HCT116 (cell line): ENCODE results near the gene MYH7. TPM values are rescaled to one million over a fixed set of nuclear protein-coding genes. Genes with fewer than 3 reads are reported as not detected.

ENCODE experiments used
- ATAC-seq: fragments of 200-7000 bp; cut with Tn5 transposase; 2 replicates; pipeline ENCODE4 v1.9.1; 2020; ENCODE audit warnings: mild to moderate bottlenecking, moderate library complexity
- BruUV-seq: library from RNA; stranded (reverse); fragments of 400-500 nt; replicated peaks from 2 replicates; lab custom pipeline; 2021; lab: Mats Ljungman, UMichigan
- CTCF ChIA-PET: fragments of 300-600 bp; sonication (Branson Sonifier 250); formaldehyde crosslinking; loops from one replicate; lab custom pipeline; 2021; ENCODE audit warnings: antibody characterized with exemption; lab: Charles Lee
- POLR2A ChIA-PET: fragments of 300-600, 350-600 bp; sonication (Branson Sonifier 250); formaldehyde crosslinking; loops from one replicate; lab custom pipeline; 2021; ENCODE audit warnings: antibody characterized with exemption; lab: Charles Lee
- RAD21 ChIA-PET, 2 experiments: fragments of 300-600 bp; sonication (Branson Sonifier 250); formaldehyde crosslinking; loops; one replicate each; lab custom pipeline; 2023; ENCODE audit warnings: low total read pairs in 2 of 2; ENCODE audit not compliant: uncharacterized antibody in 2 of 2, unreplicated experiment in 2 of 2, low non-redundant PET in 1 of 2; lab: Charles Lee
- DNase-seq: peaks from one replicate; pipeline ENCODE4 v3.0.0-alpha.2; 2010; ENCODE audit warnings: low read depth, low spot score
- H2AFZ ChIP-seq: fragments of 200-600 bp; shearing (Covaris generic), sonication (generic); 2 replicates; pipeline ENCODE4 v1.6.1; 2017; ENCODE audit warnings: low read depth, mixed run types, mixed read lengths, antibody characterized with exemption, low read length; ENCODE audit not compliant: poor library complexity, severe bottlenecking
- H3K27ac ChIP-seq: 2 replicates; pipeline ENCODE4 v1.5.1; 2012; ENCODE audit warnings: low read depth, low read length
- H3K27me3 ChIP-seq: fragments of 200-600 bp; sonication (generic); 2 replicates; pipeline ENCODE4 v1.6.1; 2016; ENCODE audit warnings: mixed run types, low read length, mixed read lengths; ENCODE audit not compliant: insufficient read depth
- H3K36me3 ChIP-seq, 2 experiments: fragments of 200-500 bp in 1 of 2; fragments of 200-600 bp in 1 of 2; sonication (Bioruptor generic) in 1 of 2; sonication (generic) in 1 of 2; 2 replicates each; pipeline versions ENCODE4 v1.5.1 to v1.6.1; 2014 to 2016; ENCODE audit warnings: low read length in 2 of 2, inconsistent platforms in 1 of 2, mixed read lengths in 1 of 2, mixed run types in 1 of 2; ENCODE audit not compliant: insufficient read depth in 2 of 2, control insufficient read depth in 1 of 2
- H3K4me1 ChIP-seq, 2 experiments: fragments of 200-600 bp in 1 of 2; sonication (generic) in 1 of 2; 2 replicates each; pipeline versions ENCODE4 v1.5.1 to v1.6.1; 2012 to 2017; ENCODE audit warnings: low read length in 2 of 2, inconsistent platforms in 1 of 2, mild to moderate bottlenecking in 1 of 2, mixed read lengths in 1 of 2, mixed run types in 1 of 2, moderate library complexity in 1 of 2; ENCODE audit not compliant: insufficient read depth in 2 of 2, control insufficient read depth in 1 of 2
- H3K4me2 ChIP-seq: fragments of 200-600 bp; sonication (generic); 2 replicates; pipeline ENCODE4 v1.6.1; 2017; ENCODE audit warnings: mixed run types, low read length, mixed read lengths
- H3K4me3 ChIP-seq, 2 experiments: fragments of 200-600 bp in 1 of 2; sonication (generic) in 1 of 2; replicated peaks in 1 of 2; 2 replicates each; pipeline ENCODE4 v1.5.1; 2011 to 2016; ENCODE audit warnings: low read length in 2 of 2, control low read depth in 1 of 2, low read depth in 1 of 2, mild to moderate bottlenecking in 1 of 2, mixed read lengths in 1 of 2, mixed run types in 1 of 2
- H3K79me2 ChIP-seq: fragments of 200-600 bp; sonication (generic); 2 replicates; pipeline ENCODE4 v1.6.1; 2017; ENCODE audit warnings: mild to moderate bottlenecking, mixed run types, low read length, moderate library complexity, mixed read lengths; ENCODE audit not compliant: insufficient read depth
- H3K9ac ChIP-seq: fragments of 200-600 bp; sonication (generic); 2 replicates; pipeline ENCODE4 v1.6.1; 2016; ENCODE audit warnings: low read length, mixed read lengths
- H3K9me2 ChIP-seq: fragments of 200-600 bp; sonication (generic), shearing (Covaris generic); 2 replicates; pipeline ENCODE4 v1.6.1; 2017; ENCODE audit warnings: mixed run types, mild to moderate bottlenecking, moderate library complexity; ENCODE audit not compliant: insufficient read depth
- H3K9me3 ChIP-seq, 2 experiments: fragments of 200-500 bp in 1 of 2; fragments of 200-600 bp in 1 of 2; sonication (Bioruptor generic) in 1 of 2; sonication (generic) in 1 of 2; 2 replicates each; pipeline ENCODE4 v1.6.1; 2014 to 2017; ENCODE audit warnings: low read length in 2 of 2, mixed read lengths in 2 of 2, inconsistent platforms in 1 of 2, low read depth in 1 of 2, mild to moderate bottlenecking in 1 of 2, mixed run types in 1 of 2, moderate library complexity in 1 of 2; ENCODE audit not compliant: control insufficient read depth in 1 of 2, insufficient read depth in 1 of 2
- H4K20me1 ChIP-seq: fragments of 200-600 bp; sonication (generic), shearing (Covaris generic); 2 replicates; pipeline ENCODE4 v1.6.1; 2017; ENCODE audit warnings: mixed run types, mild to moderate bottlenecking, moderate library complexity; ENCODE audit not compliant: insufficient read depth
- CBX3 ChIP-seq: IDR thresholded peaks from 2 replicates; pipeline ENCODE4 v1.6.1; 2012; ENCODE audit warnings: low read depth
- ELF1 ChIP-seq: IDR thresholded peaks from 2 replicates; pipeline ENCODE4 v1.6.1; 2012; ENCODE audit warnings: low read depth, borderline replicate concordance
- POLR2AphosphoS5 ChIP-seq: IDR thresholded peaks from 2 replicates; pipeline ENCODE4 v1.6.1; 2011; ENCODE audit warnings: mild to moderate bottlenecking, low read depth, low read length, moderate library complexity
- SIN3A ChIP-seq: IDR thresholded peaks from 2 replicates; pipeline ENCODE4 v1.6.1; 2012; ENCODE audit warnings: low read depth
- SRF ChIP-seq: IDR thresholded peaks from 2 replicates; pipeline ENCODE4 v1.6.1; 2012; ENCODE audit warnings: low read depth
- TCF7L2 ChIP-seq: IDR thresholded peaks from 2 replicates; pipeline ENCODE4 v1.7.0; 2011; ENCODE audit warnings: borderline replicate concordance, inconsistent platforms; ENCODE audit not compliant: insufficient read depth, insufficient read length; ENCODE audit errors: extremely low read depth
- ZFX ChIP-seq: fragments of 450-650 bp; IDR thresholded peaks from 2 replicates; pipeline ENCODE4 v1.6.1; 2017
- ZNF274 ChIP-seq: fragments of 200-500 bp; sonication (Bioruptor generic); IDR thresholded peaks from 2 replicates; pipeline ENCODE4 v1.6.1; 2014; ENCODE audit warnings: mild to moderate bottlenecking, low read depth, low read length, inconsistent platforms
- intact Hi-C: fragments of 100-400 bp; cut with micrococcal nuclease; formaldehyde crosslinking; loops from 2 replicates; pipeline ENCODE4 v1.10.0; 2022
- total RNA-seq: library from RNA; stranded (reverse); gene quantifications from one replicate; pipeline ENCODE4 v1.2.1, GENCODE V29; 2021; ENCODE audit not compliant: unreplicated experiment
- TF ChIP-seq, protein P1 (sequence below), 3 experiments: fragments of 200-600 bp in 1 of 3; sonication (generic) in 1 of 3; IDR thresholded peaks in 2 of 3; conservative IDR thresholded peaks in 1 of 3; 2 replicates each; pipeline ENCODE4 v1.5.1; 2012 to 2017; ENCODE audit warnings: low read depth in 2 of 3, low read length in 2 of 3, antibody characterized with exemption in 1 of 3, borderline replicate concordance in 1 of 3, control low read depth in 1 of 3, mild to moderate bottlenecking in 1 of 3, mixed read lengths in 1 of 3, mixed run types in 1 of 3, moderate library complexity in 1 of 3; ENCODE audit not compliant: insufficient read depth in 1 of 3

Gene MYH7
- total RNA-seq, 1 experiment from 2014 or later, result not detected

DNA sequence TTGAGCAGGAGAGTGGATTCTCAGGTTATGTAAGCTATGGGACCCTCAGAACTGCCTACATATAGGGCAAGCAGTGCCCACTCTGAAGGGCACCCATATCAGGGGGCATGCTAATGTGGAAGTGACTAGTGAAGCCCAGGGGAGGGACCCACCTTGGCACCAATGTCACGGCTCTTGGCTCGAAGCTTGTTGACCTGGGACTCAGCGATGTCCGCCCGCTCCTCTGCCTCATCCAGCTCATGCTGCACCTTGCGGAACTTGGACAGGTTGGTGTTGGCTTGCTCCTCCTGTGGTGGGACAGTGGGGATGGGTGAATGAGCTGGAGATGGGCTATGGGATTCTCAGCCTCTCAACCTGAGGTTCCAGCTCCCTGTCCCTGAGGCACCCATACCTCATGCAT is 53.2 kb downstream of the MYH7 start:
- Histone ChIP-seq H3K4me1 (no peaks in the 10 kb centered on the region), H3K27me3 (0 out of 2 replicates have a peak, but pooled peaks cover 6% of the 10 kb centered on the region), H3K9ac (no peak overlapping the region), H3K4me2 (no peak overlapping the region), H3K36me3 (no peaks in the 10 kb centered on the region), H3K9me2 (no peaks in the 10 kb centered on the region), H3K79me2 (no peaks in the 10 kb centered on the region), H2AFZ (no peak overlapping the region), H4K20me1 (no peaks in the 10 kb centered on the region), H3K9me3 (no peaks in the 10 kb centered on the region), H3K4me3 (no peak overlapping the region), H3K27ac (no peak overlapping the region)
- intact Hi-C loops, result loop anchor here (5.0 kb wide), 1 partner anchor 260 kb away; no protein-coding TSS in a partner anchor
- ATAC-seq (no peak), DNase-seq (no peak)
- TF ChIP-seq, protein P1, sequence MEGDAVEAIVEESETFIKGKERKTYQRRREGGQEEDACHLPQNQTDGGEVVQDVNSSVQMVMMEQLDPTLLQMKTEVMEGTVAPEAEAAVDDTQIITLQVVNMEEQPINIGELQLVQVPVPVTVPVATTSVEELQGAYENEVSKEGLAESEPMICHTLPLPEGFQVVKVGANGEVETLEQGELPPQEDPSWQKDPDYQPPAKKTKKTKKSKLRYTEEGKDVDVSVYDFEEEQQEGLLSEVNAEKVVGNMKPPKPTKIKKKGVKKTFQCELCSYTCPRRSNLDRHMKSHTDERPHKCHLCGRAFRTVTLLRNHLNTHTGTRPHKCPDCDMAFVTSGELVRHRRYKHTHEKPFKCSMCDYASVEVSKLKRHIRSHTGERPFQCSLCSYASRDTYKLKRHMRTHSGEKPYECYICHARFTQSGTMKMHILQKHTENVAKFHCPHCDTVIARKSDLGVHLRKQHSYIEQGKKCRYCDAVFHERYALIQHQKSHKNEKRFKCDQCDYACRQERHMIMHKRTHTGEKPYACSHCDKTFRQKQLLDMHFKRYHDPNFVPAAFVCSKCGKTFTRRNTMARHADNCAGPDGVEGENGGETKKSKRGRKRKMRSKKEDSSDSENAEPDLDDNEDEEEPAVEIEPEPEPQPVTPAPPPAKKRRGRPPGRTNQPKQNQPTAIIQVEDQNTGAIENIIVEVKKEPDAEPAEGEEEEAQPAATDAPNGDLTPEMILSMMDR (IDR thresholded peaks at IDR 0.05 in 2 of 3, conservative IDR thresholded peaks at IDR 0.05 in 1 of 3; ENCODE audit: borderline replicate concordance in 1 of 3, insufficient read depth in 1 of 3, low read depth in 2 of 3, low read length in 2 of 3), result no peak
- no peak for TF ChIP-seq ZNF274
- no peak for TF ChIP-seq POLR2AphosphoS5
- no peak for TF ChIP-seq SRF
- no peak for TF ChIP-seq SIN3A
- no peak for TF ChIP-seq ZFX
- no peak for TF ChIP-seq CBX3
- TF ChIP-seq ELF1, result no peak
- no peak for TF ChIP-seq TCF7L2
- ChIA-PET RAD21 (no interaction called here), CTCF (interaction anchor here (1.0 kb wide), 1 partner anchor 262 kb away, joined by 3 read pairs; no protein-coding TSS in a partner anchor), POLR2A (no interaction called here)
- BruUV-seq, result no TSS peak
